ENCODE measurements around the gene ACRBP.

ACRBP gene

DNA sequence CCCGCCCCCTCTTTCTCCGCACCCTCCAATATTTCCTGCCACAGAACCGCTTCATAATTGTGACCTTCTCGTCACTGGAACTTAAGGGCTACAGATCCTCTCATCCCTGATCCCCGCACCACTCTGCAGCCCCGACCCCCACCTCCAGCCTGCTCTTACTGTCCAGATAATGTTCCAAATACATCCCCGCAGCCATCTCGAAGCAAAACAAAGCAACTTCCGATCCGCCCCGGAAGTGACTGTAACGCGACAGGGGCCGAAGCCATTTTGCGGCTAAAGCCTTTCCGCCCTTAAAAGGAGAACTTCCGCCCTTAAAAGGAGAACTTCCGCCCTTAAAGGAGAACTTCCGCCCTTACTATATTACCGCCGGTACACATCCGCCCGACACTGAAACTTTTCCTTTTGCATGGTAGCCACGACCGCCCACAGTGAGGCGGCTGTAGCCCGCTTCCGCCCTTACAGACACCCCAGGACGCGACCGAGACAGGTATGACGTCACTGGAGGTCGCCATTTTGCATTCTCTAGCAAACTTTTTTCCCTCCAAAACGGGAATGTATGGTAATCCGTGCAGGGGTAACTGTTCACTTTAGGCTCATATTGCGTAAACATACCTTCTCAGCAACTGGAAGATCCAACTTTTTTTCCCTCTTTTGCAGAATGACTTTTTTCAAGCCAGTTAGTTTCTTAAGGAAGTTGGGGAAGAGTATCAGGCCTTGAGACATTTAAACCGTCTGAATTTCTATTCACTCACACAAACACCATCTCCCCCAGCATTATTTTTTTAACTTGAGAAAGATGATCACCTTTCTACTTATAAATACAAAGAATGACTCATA, 15.9 kb upstream of the ACRBP start, which contains the start of gene ING4:
Gene ING4 (minus strand): TSS at position 214 of the 837 bp plus-strand sequence. CDS start 18 bp downstream, at position 196.
- no peaks in the 10 kb centered on the region for H3K27me3 ChIP-seq
- peak within 1 kb of the TSS; percentile 67 to 93 for H3K4me3 ChIP-seq
- no peaks in the 10 kb centered on the region for H3K9me3 ChIP-seq
- peaks cover 20 to 41% (median 22%) of the 10 kb centered on the region in 3 donors for H3K36me3 ChIP-seq
- peak; percentile 99 for DNase-seq
- intact Hi-C loops (cut with DNase I; ENCODE audit: low total_unique reads), result loop anchor here (1.0 to 10.0 kb wide), 2 partner anchors 26 to 48 kb away; partner anchors contain the start of gene ZNF384
- TF ChIP-seq, protein P1, sequence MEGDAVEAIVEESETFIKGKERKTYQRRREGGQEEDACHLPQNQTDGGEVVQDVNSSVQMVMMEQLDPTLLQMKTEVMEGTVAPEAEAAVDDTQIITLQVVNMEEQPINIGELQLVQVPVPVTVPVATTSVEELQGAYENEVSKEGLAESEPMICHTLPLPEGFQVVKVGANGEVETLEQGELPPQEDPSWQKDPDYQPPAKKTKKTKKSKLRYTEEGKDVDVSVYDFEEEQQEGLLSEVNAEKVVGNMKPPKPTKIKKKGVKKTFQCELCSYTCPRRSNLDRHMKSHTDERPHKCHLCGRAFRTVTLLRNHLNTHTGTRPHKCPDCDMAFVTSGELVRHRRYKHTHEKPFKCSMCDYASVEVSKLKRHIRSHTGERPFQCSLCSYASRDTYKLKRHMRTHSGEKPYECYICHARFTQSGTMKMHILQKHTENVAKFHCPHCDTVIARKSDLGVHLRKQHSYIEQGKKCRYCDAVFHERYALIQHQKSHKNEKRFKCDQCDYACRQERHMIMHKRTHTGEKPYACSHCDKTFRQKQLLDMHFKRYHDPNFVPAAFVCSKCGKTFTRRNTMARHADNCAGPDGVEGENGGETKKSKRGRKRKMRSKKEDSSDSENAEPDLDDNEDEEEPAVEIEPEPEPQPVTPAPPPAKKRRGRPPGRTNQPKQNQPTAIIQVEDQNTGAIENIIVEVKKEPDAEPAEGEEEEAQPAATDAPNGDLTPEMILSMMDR (IDR thresholded peaks at IDR 0.05), result no peak
- peaks cover 0 to 20% (median 13%) of the 10 kb centered on the region in 4 donors for H3K4me1 ChIP-seq
- peak within 1 kb of the TSS; percentile 81 to 83 for H3K27ac ChIP-seq

GRCh38 chr12:6662602-6662905, 15.3 kb upstream of the ACRBP start:
- Histone ChIP-seq H3K4me3 (peak overlapping the region; percentile 67 to 93), H3K9me3 (no peaks in the 10 kb centered on the region), H3K27ac (peak overlapping the region; percentile 81 to 83), H3K4me1 (peaks cover 0 to 20% (median 13%) of the 10 kb centered on the region in 4 donors), H3K36me3 (peaks cover 18 to 41% (median 22%) of the 10 kb centered on the region in 3 donors), H3K27me3 (no peaks in the 10 kb centered on the region)
- TF ChIP-seq, protein P1 (IDR thresholded peaks at IDR 0.05), result no peak
- DNase-seq, result no peak
- intact Hi-C loops (cut with DNase I; ENCODE audit: low total_unique reads), result loop anchor here (10.0 kb wide), 1 partner anchor 48 kb away; no protein-coding TSS in a partner anchor

DNA sequence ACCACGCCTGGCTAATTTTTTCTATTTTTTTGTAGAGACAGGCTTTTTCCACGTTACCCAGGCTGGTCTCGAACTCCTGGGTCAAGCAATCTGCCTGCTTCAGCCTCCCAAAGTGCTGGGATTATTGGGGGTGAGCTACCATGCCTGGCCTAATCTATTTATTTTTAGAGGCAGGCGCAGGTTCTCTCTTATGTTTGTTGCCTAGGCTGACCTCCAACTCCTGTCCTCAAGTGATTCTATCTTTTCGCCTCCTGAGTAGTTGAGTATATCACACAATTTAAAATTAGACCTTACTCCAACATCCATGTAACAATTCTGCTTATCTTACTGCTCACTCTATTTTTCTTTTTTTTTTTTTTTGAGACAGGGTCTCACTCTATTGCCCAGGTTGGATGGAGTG, 6.8 kb upstream of the ACRBP start:
- H3K36me3 ChIP-seq, result peaks cover 76 to 99% (median 91%) of the 10 kb centered on the region in 3 donors

GRCh38 chr12:6653342-6653741, 6.1 kb upstream of the ACRBP start:
- Histone ChIP-seq H3K9me3 (no peaks in the 10 kb centered on the region), H3K4me1 (no peaks in the 10 kb centered on the region), H3K4me3 (no peak overlapping the region), H3K27ac (no peak overlapping the region), H3K27me3 (no peaks in the 10 kb centered on the region), H3K36me3 (peaks cover 77 to 100% (median 90%) of the 10 kb centered on the region in 3 donors)
- DNase-seq, result no peak
- intact Hi-C loops (cut with DNase I; ENCODE audit: low total_unique reads), result no loop called here
- TF ChIP-seq, protein P1 (IDR thresholded peaks at IDR 0.05), result no peak

More for the DNA sequence above, 6.8 kb upstream of the ACRBP start:
- Histone ChIP-seq H3K27me3 (no peaks in the 10 kb centered on the region), H3K27ac (no peak overlapping the region), H3K9me3 (no peaks in the 10 kb centered on the region), H3K4me3 (no peak overlapping the region), H3K4me1 (no peaks in the 10 kb centered on the region)
- intact Hi-C loops (cut with DNase I; ENCODE audit: low total_unique reads), result no loop called here
- no peak for DNase-seq
- TF ChIP-seq, protein P1 (IDR thresholded peaks at IDR 0.05), result no peak

DNA sequence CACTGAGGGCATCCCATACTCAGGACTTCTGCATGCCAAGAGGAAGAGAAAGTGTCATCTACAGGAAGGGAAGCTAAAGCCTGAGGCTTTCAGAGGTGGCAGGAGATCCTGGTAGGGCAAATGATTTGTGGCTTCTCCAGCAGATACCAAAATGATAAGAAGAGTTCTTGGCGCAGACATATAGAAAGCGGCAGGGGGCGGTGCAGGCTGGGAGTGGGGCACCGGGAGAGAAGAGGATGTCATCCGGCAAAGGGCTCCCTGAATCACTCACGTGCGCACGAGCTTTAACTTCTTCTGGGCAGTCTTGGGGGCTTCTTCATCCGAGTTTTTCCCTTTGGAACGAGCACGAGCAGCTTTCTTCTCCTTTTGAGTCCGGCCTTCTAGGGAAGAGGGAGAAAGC, 5.2 kb upstream of the ACRBP start:
- H3K4me1 ChIP-seq, result peaks cover 0 to 5% (median 2%) of the 10 kb centered on the region in 4 donors
- intact Hi-C loops (cut with DNase I; ENCODE audit: low total_unique reads), result no loop called here
- H3K4me3 ChIP-seq, result no peak overlapping the region
- no peak overlapping the region for H3K27ac ChIP-seq
- no peaks in the 10 kb centered on the region for H3K27me3 ChIP-seq
- H3K36me3 ChIP-seq, result peaks cover 75 to 96% (median 84%) of the 10 kb centered on the region in 3 donors
- no peak for DNase-seq
- TF ChIP-seq, protein P1 (IDR thresholded peaks at IDR 0.05), result no peak
- H3K9me3 ChIP-seq, result no peaks in the 10 kb centered on the region

All from tibial artery (tissue), 4 donors.